HG03575 (cell line): ENCODE measurements around the gene HOXD4.

ENCODE experiments used
- ATAC-seq: cut with Tn5 transposase; IDR thresholded peaks from one replicate; pipeline ENCODE4 v1.9.1; 2021; ENCODE audit not compliant: unreplicated experiment, insufficient number of reproducible peaks, low FRiP score; ENCODE audit errors: extremely low read depth

The HOXD4 gene

DNA sequence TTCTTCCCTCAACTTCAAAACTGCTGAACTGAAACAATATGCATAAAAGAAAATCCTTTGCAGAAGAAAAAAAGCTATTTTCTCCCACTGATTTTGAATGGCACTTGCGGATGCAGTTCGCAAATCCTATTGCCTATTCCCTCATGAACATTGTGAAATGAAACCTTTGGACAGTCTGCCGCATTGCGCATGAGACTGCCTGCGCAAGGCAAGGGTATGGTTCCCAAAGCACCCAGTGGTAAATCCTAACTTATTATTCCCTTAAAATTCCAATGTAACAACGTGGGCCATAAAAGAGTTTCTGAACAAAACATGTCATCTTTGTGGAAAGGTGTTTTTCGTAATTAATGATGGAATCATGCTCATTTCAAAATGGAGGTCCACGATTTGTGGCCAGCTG is 13.4 kb upstream of the HOXD4 start:
- ATAC-seq = no peak

DNA sequence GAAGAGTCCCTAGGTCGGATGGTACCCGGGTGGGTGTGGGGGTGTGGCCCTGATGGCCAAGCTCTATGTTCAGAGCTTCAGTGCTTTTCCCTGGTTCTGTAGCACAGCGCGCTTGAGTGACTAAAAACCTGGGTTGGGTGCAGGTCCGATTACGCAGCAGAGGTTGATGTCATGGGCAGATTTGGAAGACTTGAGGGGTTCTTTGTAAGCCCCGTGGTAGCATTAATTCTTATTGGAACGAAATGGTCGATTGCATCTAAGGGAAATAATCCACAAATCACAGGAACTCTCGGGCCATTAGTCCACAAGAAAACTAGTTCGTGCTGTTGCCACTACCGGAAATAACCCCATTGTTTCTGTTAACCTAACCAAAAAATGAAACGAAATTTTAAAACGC is 12.8 kb upstream of the HOXD4 start:
- ATAC-seq = no peak

DNA sequence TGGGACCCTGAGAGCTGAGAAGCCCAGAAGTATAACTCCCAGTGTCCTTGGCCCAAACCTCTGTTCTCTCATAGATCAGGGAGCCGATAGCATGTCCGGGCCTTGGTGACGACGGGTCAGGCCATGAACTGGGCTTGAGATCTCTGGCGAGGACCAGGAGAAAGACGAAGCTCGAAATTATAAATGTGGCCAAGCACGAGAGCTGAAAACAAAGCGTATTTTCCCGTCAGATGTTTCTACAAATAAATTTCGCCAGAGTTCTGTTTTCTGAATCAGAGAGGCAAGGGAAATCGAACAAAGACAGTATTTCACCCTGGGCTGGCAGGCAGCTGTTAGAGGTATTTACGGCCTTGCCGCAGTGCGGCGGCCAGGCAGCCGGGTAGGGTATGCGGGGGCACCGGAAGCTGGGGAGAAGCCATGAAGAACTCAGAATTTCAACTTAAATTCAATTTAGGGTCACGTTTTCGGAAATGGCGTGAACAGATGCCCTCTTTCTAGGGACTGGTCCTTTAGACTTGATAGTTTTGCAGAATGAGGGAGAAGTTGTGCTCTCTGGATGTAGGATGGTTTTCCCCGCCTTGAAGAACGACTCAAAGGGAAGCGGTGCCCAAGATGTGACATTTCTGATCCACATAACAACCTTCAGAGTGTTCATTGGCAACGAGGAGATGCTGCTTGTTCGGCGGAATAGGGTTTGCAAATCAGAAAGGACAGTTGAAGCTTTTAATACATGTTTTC is 12.3 kb upstream of the HOXD4 start:
- ATAC-seq = no peak

DNA sequence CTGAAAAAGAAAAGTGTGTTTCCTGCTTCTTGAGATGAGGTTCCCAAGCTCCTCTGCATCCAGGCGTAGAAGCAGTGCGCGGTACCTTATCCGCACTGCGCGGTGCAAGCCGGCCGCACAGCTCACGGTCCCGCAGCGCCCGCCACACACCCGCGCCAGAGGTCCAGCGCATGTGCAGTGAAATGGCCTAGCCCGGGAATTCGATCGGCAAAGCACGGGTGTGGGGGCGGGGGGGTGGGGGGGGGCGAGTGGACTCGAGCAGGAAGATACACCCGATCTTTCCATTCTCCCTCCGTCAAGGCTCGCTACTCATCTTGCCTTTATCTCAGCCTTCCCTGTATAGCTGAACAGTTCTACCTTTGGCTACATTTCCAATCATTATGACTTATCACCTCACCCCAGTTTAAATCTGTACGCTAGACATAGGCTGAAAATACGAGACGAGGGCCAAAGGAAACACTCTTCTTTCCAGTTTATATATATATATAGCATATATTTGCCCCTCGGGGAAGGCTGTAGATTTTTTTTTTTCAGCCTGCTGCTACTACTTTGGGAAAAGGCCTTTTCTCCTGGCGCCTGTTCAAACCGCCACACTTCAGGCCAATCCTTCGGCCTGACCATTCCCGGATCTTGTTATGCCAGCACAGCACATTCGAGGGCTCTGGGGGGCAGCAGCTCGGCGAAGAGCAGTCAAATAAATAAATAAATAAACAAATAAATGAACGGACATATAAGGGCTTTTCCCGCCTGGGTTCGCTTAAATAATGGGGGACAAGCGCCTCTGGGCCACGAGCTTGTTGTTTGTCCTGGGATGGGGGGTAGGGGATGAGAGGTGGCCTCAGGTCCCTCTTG is 11.5 kb upstream of the HOXD4 start:
- no peak for ATAC-seq

DNA sequence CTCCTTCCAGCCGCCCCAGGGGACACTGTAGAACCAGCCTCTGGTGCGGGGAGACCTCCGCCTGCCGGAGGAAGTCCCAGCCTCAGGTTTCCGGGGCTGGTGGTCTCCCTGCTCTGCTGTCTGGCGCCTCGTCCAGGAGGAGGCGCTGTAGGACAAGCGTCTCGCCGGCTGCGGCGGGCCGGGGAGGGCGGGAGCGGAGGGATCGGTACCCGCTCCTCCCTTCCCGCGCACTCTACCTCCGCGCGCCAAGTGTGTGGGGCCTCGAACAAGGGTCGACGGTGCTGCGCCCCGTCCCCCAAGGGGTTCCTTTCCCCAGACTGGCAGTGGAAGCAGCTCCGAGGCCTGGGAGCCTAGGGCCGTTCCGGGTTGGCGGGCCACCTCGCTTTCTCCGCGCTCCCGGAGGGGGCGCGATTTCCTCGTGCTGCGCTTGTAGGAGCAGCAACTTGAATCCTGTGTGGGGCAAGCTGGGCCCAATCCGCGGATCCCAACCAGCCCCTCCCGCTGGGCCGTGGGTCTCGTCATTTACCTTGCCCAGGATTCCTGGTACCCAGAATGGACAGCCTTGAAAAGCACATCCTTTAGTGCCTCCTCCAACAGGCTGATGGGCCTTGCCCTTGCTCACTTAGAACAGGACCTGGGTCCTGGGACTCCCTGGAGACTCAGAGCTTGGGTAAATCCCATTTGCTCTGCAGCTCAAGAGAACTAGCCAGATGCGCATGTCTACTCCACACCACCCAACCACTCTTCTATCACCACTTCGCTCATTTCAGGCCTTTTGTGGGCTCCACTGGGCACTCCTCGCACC is 10.6 kb upstream of the HOXD4 start:
- ATAC-seq = no peak

DNA sequence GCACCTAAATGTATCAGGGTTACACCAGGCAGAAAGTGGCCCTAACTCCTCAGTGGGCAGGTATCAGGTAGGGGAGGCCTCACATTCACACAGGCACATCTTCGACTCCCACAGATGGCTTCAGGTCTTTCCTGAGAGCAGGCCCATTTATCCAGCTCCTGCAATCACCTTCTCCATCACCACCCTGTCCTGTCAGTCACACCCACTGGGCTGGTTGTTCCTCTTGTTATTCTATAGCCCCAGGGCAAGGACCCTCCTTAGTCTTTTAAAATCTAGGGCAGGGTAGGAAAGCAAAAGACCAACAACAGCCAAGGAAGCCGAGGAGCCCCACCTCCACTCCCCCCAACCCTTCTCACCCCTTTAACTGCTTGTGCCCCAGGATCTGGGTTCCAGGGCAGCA is 9.1 kb upstream of the HOXD4 start:
- no peak for ATAC-seq

DNA sequence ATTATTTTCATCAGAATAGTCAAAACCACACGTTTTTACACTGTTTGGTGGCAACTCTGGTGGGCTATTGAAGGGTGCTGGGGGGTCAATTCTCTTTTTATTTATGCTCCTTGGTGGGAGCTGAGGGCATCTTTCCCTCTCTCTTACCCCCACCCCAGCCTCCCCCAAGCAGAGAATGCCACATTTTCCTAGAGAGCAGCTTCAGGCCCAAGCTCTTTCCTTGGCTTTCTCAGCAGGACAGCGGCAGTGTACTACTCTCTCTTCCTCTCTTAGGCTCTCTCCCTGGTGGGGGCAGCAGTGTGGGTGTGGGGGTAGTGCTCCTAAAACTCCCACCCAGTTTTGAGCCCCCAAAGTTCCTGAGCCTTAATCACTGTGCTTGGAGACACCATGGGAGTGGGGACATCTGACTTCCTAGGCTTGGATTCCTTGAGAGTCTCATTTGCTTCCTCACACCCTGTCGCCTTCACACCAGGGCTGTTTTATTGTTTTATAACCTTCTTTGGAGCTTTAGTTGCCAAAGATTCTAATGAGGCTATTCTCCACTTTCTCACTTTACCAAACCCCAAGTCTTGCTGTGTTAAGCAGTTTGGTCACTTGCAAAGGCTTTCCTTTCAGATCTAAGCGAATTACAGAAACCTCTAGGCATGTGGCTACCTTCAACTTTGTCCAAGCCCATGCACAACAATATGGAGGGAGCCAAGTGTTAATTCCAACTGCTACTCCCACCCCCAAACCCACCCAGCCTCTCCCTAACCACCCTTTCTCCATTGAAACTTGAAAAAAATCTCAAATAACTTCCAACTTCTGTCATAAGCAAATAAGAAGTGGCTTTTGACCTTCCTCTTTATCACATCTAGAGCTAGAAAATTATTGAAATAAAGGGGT is 6.0 kb upstream of the HOXD4 start:
- ATAC-seq = no peak

DNA sequence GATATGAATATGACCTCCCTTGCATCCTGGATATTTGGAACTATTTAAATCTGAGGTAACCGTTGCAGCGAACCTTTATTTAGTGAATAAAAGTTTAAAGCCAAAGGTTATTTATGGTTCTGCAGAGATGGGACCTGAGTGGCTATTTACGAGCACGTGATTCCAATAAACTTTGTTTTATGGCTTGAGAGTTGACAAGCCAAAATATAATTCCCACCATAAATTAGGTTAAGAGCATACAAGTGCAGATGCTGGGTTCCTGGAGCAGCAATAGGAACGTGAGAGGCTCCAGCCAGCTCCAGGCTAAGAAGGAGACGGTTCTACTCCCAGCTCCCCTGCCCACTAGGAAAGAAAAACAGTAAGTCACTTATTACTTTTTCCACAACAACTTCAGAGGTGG is 5.2 kb upstream of the HOXD4 start:
- no peak for ATAC-seq

DNA sequence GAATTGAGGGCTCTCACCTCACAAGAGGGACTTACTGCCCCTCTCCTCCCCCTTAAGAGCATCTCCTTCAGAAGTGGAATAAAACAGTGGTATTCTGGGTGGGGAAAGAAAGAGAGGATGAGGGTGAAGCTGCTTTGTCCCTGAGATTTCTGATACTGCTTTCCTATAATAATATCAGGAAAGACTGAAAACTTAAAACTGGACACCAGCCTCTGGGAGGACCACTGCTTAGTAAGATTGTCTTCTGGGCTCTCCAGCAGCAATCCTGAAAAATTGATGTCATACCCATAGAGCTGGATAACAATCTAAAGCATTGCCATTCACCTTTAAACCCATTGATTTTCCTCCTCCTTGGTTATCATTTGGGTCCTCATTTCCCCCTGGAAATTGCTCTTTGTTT is 4.7 kb upstream of the HOXD4 start:
- ATAC-seq = no peak

DNA sequence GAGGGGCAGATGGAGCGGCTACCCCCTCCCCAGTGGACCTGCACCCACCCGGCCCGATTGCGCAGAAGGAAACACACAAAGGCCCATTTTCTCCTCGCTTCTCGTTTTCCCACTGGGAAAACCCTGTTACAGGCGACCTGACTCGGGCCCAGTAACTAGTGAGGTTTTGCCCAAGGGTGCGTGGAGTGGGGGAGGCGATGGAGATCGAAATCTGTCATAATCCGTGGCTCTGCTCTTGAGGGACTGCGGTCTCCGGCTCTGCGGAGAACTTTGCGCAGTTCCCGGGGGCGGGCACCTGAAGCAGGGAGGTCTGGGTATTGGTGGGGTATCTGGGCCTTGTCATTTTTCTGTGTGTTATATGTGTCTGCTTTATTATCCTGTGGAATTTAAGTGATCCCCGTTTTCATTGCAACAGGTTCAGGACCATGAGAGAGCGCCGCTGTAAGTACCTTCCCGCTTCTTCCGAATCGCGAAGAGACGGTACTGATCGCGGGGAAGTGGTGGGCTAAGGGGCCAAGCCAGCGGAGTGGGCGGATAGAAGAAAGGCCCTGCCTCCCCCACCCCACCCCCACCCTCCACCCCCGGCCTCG is 4.0 kb upstream of the HOXD4 start:
- no peak for ATAC-seq

DNA sequence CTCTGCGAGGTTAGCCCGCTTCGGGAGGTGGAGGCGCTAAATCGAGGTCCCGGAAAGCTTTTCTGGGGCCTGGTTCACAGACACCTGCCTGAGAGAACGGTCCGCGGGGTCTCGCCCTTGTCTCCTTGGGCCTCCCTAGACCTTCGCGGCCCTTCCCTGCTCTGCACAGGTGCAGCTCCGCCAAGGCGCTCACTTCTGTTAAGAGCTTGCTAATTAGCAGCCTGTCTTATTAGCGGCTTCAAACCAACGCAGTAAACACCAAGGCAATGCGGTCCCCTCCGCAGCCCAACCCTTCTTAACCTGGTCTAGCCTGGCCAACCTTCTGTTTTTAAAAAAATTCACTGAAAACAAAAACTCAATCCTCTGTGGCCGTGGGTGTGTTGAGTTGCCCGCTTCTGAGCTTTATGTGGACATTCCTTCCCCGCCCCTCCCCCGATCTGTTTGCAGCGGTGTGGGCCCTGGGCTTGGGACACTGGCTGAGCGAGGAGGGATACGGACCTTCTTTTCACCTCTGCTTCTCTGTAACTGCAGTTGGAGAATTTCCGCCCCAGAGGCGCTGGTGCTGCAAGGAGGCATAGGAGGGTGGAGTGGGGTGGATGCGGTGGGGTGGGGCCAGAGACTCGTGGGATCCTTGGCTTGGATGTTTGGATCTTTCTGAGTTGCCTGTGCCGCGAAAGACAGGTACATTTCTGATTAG is 3.4 kb upstream of the HOXD4 start:
- ATAC-seq = no peak

DNA sequence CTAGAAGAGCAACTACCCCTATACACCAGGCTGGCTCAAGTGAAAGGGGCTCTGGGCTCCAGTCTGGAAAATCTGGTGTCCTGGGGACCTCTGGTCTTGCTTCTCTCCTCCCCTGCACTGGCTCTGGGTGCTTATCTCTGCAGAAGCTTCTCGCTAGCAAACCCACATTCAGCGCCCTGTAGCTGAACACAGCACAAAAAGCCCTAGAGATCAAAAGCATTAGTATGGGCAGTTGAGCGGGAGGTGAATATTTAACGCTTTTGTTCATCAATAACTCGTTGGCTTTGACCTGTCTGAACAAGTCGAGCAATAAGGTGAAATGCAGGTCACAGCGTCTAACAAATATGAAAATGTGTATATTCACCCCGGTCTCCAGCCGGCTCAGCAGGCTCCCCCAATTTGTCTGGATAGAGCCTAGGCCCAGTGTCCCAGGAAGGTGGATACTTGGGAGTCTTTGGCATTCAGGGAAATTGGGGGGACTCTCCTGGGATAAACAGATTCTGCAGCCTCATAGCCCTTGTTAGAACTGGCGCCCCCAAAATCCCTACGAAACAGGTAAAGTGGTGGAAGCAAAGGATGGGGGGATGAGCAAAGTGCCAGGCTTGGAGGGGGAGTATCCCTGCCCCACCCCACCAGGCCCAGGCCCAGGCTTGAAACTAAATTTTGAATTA is 2.5 kb upstream of the HOXD4 start:
- no peak for ATAC-seq

DNA sequence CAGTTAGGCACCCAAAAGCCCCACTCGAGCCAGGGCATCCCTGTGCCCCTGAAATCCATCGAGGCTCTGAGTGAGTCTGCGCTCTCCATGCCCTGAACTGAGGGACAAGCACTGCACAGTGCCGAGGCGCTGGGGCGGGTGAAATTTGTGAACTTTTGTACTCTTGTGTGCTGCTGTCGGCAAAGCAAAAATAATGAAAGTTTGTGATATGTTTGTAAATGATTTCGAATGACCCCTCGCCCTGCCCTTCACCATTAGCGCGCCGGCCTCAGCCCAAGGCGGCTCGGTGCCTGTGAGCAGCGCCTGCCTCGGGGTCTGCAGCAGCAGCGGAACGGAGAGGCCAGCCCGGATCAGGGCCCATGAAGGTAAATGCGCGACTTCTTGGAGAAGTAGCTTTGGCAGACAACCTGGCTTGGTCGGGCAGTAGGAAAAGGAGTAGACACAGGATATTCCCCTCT is 1.8 kb upstream of the HOXD4 start:
- ATAC-seq = no peak

DNA sequence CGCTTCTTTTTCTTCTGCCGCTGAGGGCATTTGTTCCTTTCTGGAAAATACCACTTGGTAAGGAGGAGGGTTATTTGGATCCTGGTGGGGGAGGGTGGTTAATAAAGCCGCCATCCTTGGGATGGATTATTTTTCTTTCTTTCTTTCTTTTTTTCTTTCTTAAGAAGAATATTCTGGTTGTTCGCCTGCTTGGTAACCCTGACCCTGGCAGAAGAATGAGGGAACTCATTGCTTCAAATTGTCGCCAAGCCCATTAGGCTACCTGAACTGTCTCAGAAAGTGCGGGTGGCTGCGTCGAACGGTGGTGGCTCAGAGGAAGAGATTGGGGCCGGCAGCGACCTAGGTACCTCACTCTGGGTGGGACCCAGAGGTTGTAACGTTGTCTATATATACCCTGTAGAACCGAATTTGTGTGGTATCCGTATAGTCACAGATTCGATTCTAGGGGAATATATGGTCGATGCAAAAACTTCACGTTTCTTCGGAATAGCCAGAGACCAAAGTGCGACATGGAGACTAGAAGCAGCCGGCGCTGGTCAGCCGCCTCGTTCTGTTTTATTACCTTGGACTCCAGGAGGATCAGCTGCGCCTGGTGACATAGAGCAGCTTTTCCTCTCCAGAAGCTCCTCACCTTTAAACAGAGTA is 1.3 kb upstream of the HOXD4 start:
- ATAC-seq = no peak

DNA sequence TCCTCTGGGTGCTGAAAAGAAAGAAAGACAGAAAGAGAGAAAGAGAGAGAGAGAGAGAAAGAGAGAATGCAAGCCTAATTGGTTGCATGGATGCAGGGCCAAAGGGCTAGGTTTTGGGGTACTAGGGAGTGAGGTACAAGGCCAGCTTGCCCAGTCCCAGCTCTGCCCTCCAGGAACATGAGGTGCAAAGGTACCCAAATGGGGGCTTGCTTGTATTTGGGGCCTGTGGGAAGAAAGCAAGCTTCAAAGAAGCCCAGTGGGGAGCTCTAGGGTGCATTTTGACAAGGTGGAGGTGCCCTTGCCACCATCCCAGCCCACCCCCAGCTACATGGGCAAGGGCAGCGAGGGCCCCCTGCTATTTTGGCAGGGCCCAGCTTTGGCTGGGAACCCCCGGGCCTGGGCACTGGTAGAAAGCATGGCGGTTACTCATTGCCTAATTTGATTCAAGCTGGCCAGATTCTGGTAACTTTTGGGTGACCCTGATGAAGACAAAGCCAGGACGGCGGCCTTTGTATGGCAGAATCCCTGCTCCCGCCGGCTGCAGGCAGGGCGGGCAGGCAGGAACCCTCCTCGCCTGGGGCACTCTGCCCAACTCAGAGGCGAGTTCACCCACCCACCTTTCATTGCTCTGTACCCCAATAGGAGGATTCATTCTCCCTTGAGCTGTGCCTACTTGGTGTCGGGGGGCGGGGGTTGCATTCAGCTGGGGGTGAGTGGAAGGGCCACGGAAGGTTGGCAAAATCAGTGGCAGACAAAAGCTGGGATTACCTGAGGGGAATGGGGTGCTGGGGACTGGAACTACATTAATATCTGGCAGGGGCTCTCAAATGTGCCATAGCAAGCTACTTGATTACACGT is 537 bp upstream of the HOXD4 start:
- ATAC-seq = no peak
